HepG2 (cell line): ENCODE results near the gene LAG3. TPM values are rescaled to one million over a fixed set of nuclear protein-coding genes. Genes with fewer than 3 reads are reported as not detected.

Experiments used
- ATAC-seq: fragments of 200-7000 bp; cut with Tn5 transposase; 3 replicates; pipeline ENCODE4 v1.9.1; 2020; ENCODE audit warnings: mild to moderate bottlenecking, moderate library complexity
- BruUV-seq: library from RNA; stranded (reverse); fragments of 400-500 nt; replicated peaks from 2 replicates; lab custom pipeline; 2021; lab: Mats Ljungman, UMichigan
- CTCF ChIA-PET: fragments of 300-600 bp; formaldehyde crosslinking; extraction: SDS; loops from one replicate; lab custom pipeline; 2021; ENCODE audit warnings: low total read pairs, inconsistent platforms, low intra/inter-chr PET ratio; lab: Yijun Ruan, JAX
- POLR2A ChIA-PET: fragments of 350-600 bp; sonication (Branson Sonifier 250); formaldehyde crosslinking; loops from one replicate; lab custom pipeline; 2020; ENCODE audit warnings: antibody characterized with exemption, inconsistent platforms; lab: Yijun Ruan, JAX
- DNase-seq: peaks from one replicate; pipeline ENCODE4 v3.0.0-alpha.2; 2015; ENCODE audit warnings: low spot score
- FAIRE-seq: peaks from 3 replicates; lab custom pipeline; 2011; peaks lifted over from hg19 to GRCh38; lab: Jason Lieb, UNC
- H2AFZ ChIP-seq: one replicate; pipeline ENCODE4 v1.6.1; 2011; ENCODE audit warnings: low read length, inconsistent platforms
- H3K27ac ChIP-seq: fragments of 300-600 bp; 3 replicates; pipeline ENCODE4 v1.8.0; 2011; ENCODE audit warnings: mixed run types, mild to moderate bottlenecking, mixed read lengths, low read length, inconsistent platforms; ENCODE audit not compliant: insufficient read depth; ENCODE audit errors: extremely low read length
- H3K27me3 ChIP-seq, 2 experiments: fragments of 200-600 bp in 1 of 2; 2 replicates in 1 of 2; 3 replicates in 1 of 2; pipeline versions ENCODE4 v1.6.0 to v1.8.0; 2011; ENCODE audit warnings: low read length in 2 of 2, mild to moderate bottlenecking in 2 of 2, moderate library complexity in 2 of 2, inconsistent platforms in 1 of 2; ENCODE audit not compliant: insufficient read depth in 2 of 2, control insufficient read depth in 1 of 2
- H3K36me3 ChIP-seq, 2 experiments: fragments of 200-600 bp in 1 of 2; replicated peaks in 1 of 2; 2 replicates in 1 of 2; 3 replicates in 1 of 2; pipeline versions ENCODE4 v1.5.1 to v1.8.0; 2011; ENCODE audit warnings: low read length in 2 of 2, inconsistent platforms in 1 of 2; ENCODE audit not compliant: insufficient read depth in 2 of 2, control insufficient read depth in 1 of 2
- H3K4me1 ChIP-seq: 2 replicates; pipeline ENCODE4 v1.5.1; 2012; ENCODE audit warnings: low read length, inconsistent platforms; ENCODE audit not compliant: insufficient read depth
- H3K4me2 ChIP-seq: 2 replicates; pipeline ENCODE4 v1.6.0; 2011; ENCODE audit warnings: low read depth, low read length, inconsistent platforms
- H3K4me3 ChIP-seq, 3 experiments: fragments of 200-600 bp in 1 of 3; sonication (generic), shearing (Covaris generic) in 1 of 3; replicated peaks in 1 of 3; 2 replicates each; pipeline ENCODE4 v1.5.1; 2011 to 2016; ENCODE audit warnings: low read length in 3 of 3, inconsistent platforms in 2 of 3, low read depth in 2 of 3, mild to moderate bottlenecking in 2 of 3, control low read depth in 1 of 3, mixed read lengths in 1 of 3; ENCODE audit not compliant: insufficient read depth in 1 of 3
- H3K79me2 ChIP-seq: one replicate; pipeline ENCODE4 v1.6.1; 2011; ENCODE audit warnings: low read length, inconsistent platforms; ENCODE audit not compliant: insufficient read depth
- H3K9ac ChIP-seq: 2 replicates; pipeline ENCODE4 v1.6.0; 2011; ENCODE audit warnings: mild to moderate bottlenecking, low read depth, low read length, inconsistent platforms; ENCODE audit not compliant: insufficient read depth
- H3K9me3 ChIP-seq: 2 replicates; pipeline ENCODE4 v1.5.1; 2012; ENCODE audit warnings: mild to moderate bottlenecking, low read length
- H4K20me1 ChIP-seq: 2 replicates; pipeline ENCODE4 v1.6.0; 2011; ENCODE audit warnings: inconsistent platforms, mild to moderate bottlenecking, low read length, moderate library complexity; ENCODE audit not compliant: insufficient read depth
- BRCA1 ChIP-seq: sonication (generic); formaldehyde crosslinking; IDR thresholded peaks from 2 replicates; pipeline ENCODE4 v1.4.0; 2020; ENCODE audit warnings: missing genetic modification reagents
- CHD4 ChIP-seq: fragments of 200-600 bp; sonication (generic); IDR thresholded peaks from 2 replicates; pipeline ENCODE4 v1.7.0; 2017; ENCODE audit warnings: mild to moderate bottlenecking, low read length, borderline replicate concordance
- GTF2F1 ChIP-seq: fragments of 150-350 bp; IDR thresholded peaks from 2 replicates; pipeline ENCODE4 v1.6.1; 2014; ENCODE audit warnings: low read length
- HIC2 ChIP-seq: sonication (generic); formaldehyde crosslinking; IDR thresholded peaks from 2 replicates; pipeline ENCODE4 v1.9.0; 2022; ENCODE audit warnings: low read depth, missing genetic modification reagents
- HNF4G ChIP-seq, 2 experiments: sonication (generic) in 1 of 2; formaldehyde crosslinking in 1 of 2; IDR thresholded peaks; 2 replicates each; pipeline versions ENCODE4 v1.4.0 to v1.6.1; 2011 to 2020; ENCODE audit warnings: borderline replicate concordance in 2 of 2, low read depth in 2 of 2, mild to moderate bottlenecking in 2 of 2, low read length in 1 of 2, missing genetic modification reagents in 1 of 2, moderate library complexity in 1 of 2
- HNRNPL ChIP-seq: fragments of 200-400 bp; formaldehyde crosslinking; IDR thresholded peaks from 2 replicates; pipeline ENCODE4 v1.6.1; 2017; ENCODE audit warnings: mild to moderate bottlenecking, low read depth, low read length
- MAX ChIP-seq: IDR thresholded peaks from 2 replicates; pipeline ENCODE4 v1.6.1; 2012; ENCODE audit warnings: inconsistent platforms
- MTA1 ChIP-seq: sonication (generic); formaldehyde crosslinking; IDR thresholded peaks from 2 replicates; pipeline ENCODE4 v1.4.0; 2020; ENCODE audit warnings: missing genetic modification reagents, mild to moderate bottlenecking, borderline replicate concordance
- NCOR1 ChIP-seq: fragments of 200-600 bp; sonication (generic); IDR thresholded peaks from 2 replicates; pipeline ENCODE4 v1.7.0; 2017; ENCODE audit warnings: antibody characterized with exemption, low read length, borderline replicate concordance
- NRL ChIP-seq: sonication (generic); formaldehyde crosslinking; IDR thresholded peaks from 2 replicates; pipeline ENCODE4 v1.5.0; 2020; ENCODE audit warnings: missing genetic modification reagents, mild to moderate bottlenecking, moderate library complexity, borderline replicate concordance
- SMARCE1 ChIP-seq: fragments of 450-650 bp; IDR thresholded peaks from 2 replicates; pipeline ENCODE4 v1.6.1; 2017; ENCODE audit warnings: borderline replicate concordance
- SOX13 ChIP-seq, 3 experiments: fragments of 450-650 bp in 1 of 3; sonication (generic) in 1 of 3; formaldehyde crosslinking in 1 of 3; IDR thresholded peaks in 2 of 3; conservative IDR thresholded peaks in 1 of 3; 2 replicates each; pipeline versions ENCODE4 v1.5.0 to v1.6.1; 2016 to 2020; ENCODE audit warnings: antibody characterized with exemption in 1 of 3, mild to moderate bottlenecking in 1 of 3, missing compliant biosample characterization in 1 of 3, missing genetic modification reagents in 1 of 3, moderate library complexity in 1 of 3
- TBX2 ChIP-seq: sonication (generic); formaldehyde crosslinking; IDR thresholded peaks from 2 replicates; pipeline ENCODE4 v1.5.0; 2020; ENCODE audit warnings: missing genetic modification reagents, mild to moderate bottlenecking, borderline replicate concordance
- ZNF121 ChIP-seq: sonication (generic); formaldehyde crosslinking; IDR thresholded peaks from 2 replicates; pipeline ENCODE4 v1.5.0; 2020; ENCODE audit warnings: mild to moderate bottlenecking, missing genetic modification reagents
- ZNF549 ChIP-seq: sonication (generic); formaldehyde crosslinking; IDR thresholded peaks from 2 replicates; pipeline ENCODE4 v1.5.0; 2020; ENCODE audit warnings: missing genetic modification reagents
- ZNF710 ChIP-seq: sonication (generic); formaldehyde crosslinking; IDR thresholded peaks from 2 replicates; pipeline ENCODE4 v1.5.0; 2020; ENCODE audit warnings: mild to moderate bottlenecking, missing genetic modification reagents, borderline replicate concordance
- ZNF777 ChIP-seq: sonication (generic); formaldehyde crosslinking; IDR thresholded peaks from 2 replicates; pipeline ENCODE4 v1.4.0; 2020; ENCODE audit warnings: missing genetic modification reagents
- ZNF841 ChIP-seq: sonication (generic); formaldehyde crosslinking; IDR thresholded peaks from 2 replicates; pipeline ENCODE4 v1.8.1; 2023; ENCODE audit warnings: missing genetic modification reagents, borderline replicate concordance
- ZSCAN30 ChIP-seq: sonication (generic); formaldehyde crosslinking; IDR thresholded peaks from 2 replicates; pipeline ENCODE4 v1.5.0; 2020; ENCODE audit warnings: mild to moderate bottlenecking, missing genetic modification reagents
- WGBS: methylation state at CpG from one replicate; pipeline ENCODE4 v1.1.6; 2017; ENCODE audit warnings: low lambda C conversion rate; 5-methylcytosine and 5-hydroxymethylcytosine counted together
- in situ Hi-C: cut with HindIII; loops from 2 replicates; pipeline ENCODE4 v1.10.0; 2017; ENCODE audit warnings: low pct_unique_long_range_greater_than_20kb; ENCODE audit not compliant: extremely low pct_ligation_motif_present
- intact Hi-C: fragments of 100-400 bp; cut with micrococcal nuclease; formaldehyde crosslinking; loops from one replicate; pipeline ENCODE4 v1.10.0; 2022; ENCODE audit not compliant: unreplicated experiment
- polyA plus RNA-seq, 8 experiments: library from polyadenylated mRNA; depleted of rRNA in 3 of 8; stranded (reverse) in 7 of 8; unstranded in 1 of 8; fragments of >200 nt; fragmentation: Illumina TruSeq in 4 of 8; extraction: Trizol in 4 of 8; gene quantifications; 2 replicates each; pipeline versions ENCODE4 v1.2.1 to v1.2.3, GENCODE V29; 2011 to 2016; ENCODE audit warnings: low read depth in 4 of 8, missing spikeins in 1 of 8, mixed read lengths in 1 of 8; ENCODE audit not compliant: insufficient read depth in 1 of 8
- total RNA-seq, 5 experiments: library from RNA; depleted of rRNA; stranded (reverse); fragments of >200 nt; fragmentation: Illumina TruSeq; extraction: Trizol; gene quantifications; 2 replicates each; pipeline ENCODE4 v1.2.3, GENCODE V29; 2016; ENCODE audit warnings: low read depth in 1 of 5

The LAG3 gene
- total and polyA plus RNA-seq, 2 of the 13 experiments (the other 11 are each of a cell fraction or from before 2014, with no cell fraction given): 0.11 to 0.26 TPM

GRCh38 chr12:6779708-6780432 lies 7.5 kb downstream of the LAG3 start:
- FAIRE-seq (no peak), ATAC-seq (peak; percentile 29), DNase-seq (peak; percentile 39)
- no peak overlapping the region for H3K9ac ChIP-seq
- BruUV-seq: no TSS peak
- no peaks in the 10 kb centered on the region for H3K79me2 ChIP-seq
- H3K9me3 ChIP-seq: no peaks in the 10 kb centered on the region
- CTCF ChIA-PET: interaction anchor here (1.3 to 2.9 kb wide), 3 partner anchors 13 to 44 kb away, joined by 4 to 54 read pairs (median 16); partner anchors contain the start of gene MLF2
- H3K4me3 ChIP-seq: peak overlapping the region in 1 of 3 experiments; percentile 47; a peak in 2 of 6 replicates
- POLR2A ChIA-PET: interaction anchor here (0.6 to 3.3 kb wide), 5 partner anchors 9 to 26 kb away, joined by 3 to 28 read pairs (median 11); partner anchors contain the start of genes MLF2 and PTMS
- no peaks in the 10 kb centered on the region for H3K36me3 ChIP-seq
- 36% methylated on average over 5 of the region's 6 CpGs for WGBS
- H2AFZ ChIP-seq: no peak overlapping the region
- H3K27me3 ChIP-seq: peaks cover 2 to 16% of the 10 kb centered on the region in 2 experiments; a peak in 2 of 5 replicates
- H4K20me1 ChIP-seq: no peaks in the 10 kb centered on the region
- H3K4me2 ChIP-seq: peak overlapping the region; percentile 69
- in situ Hi-C loops (loop anchor here (5.0 kb wide), 1 partner anchor 33 kb away; no protein-coding TSS in a partner anchor), intact Hi-C loops (loop anchor here (1.0 to 2.0 kb wide), 3 partner anchors 27 to 45 kb away; partner anchors contain the start of gene MLF2)
- H3K4me1 ChIP-seq: peaks cover 83% of the 10 kb centered on the region
- H3K27ac ChIP-seq: no peak overlapping the region
- TF ChIP-seq HNF4G (IDR thresholded peaks at IDR 0.05; ENCODE audit: borderline replicate concordance, low read depth, low read length) (peak; percentile 89), HNF4G (CRISPR knock-in tag; IDR thresholded peaks at IDR 0.05; ENCODE audit: borderline replicate concordance, low read depth) (0 out of 2 replicates have a peak, but pooled peaks have one; percentile 38), CHD4 (0 out of 2 replicates have a peak, but pooled peaks have one; percentile 8), ZNF841 (no peak), ZNF121 (CRISPR knock-in tag) (no peak), HNRNPL (peak; percentile 79; the same call in 1 of the 2 replicates), BRCA1 (CRISPR knock-in tag) (no peak), ZNF549 (CRISPR knock-in tag) (no peak), SMARCE1 (no peak), SOX13 (IDR thresholded peaks at IDR 0.05) (peak; percentile 18; the same call in 1 of the 2 replicates), SOX13 (CRISPR knock-in tag; conservative IDR thresholded peaks at IDR 0.05 in 1 of 2, IDR thresholded peaks at IDR 0.05 in 1 of 2) (no peak), ZSCAN30 (CRISPR knock-in tag) (no peak), MTA1 (CRISPR knock-in tag) (peak; percentile 80), ZNF710 (no peak), TBX2 (CRISPR knock-in tag) (peak; percentile 44; the same call in 1 of the 2 replicates), GTF2F1 (no peak), MAX (peak; percentile 89), ZNF777 (CRISPR knock-in tag) (no peak), NRL (CRISPR knock-in tag) (no peak), HIC2 (peak; percentile 67; the same call in 1 of the 2 replicates), NCOR1 (peak; percentile 20; the same call in 1 of the 2 replicates)
